ENCODE results near the gene AGPAT4.
"Not testable (repeated sequence)": the region's sequence is repeated elsewhere in the genome, so short reads cannot be mapped to it uniquely, and the experiment has no call there.

Gene AGPAT4

DNA sequence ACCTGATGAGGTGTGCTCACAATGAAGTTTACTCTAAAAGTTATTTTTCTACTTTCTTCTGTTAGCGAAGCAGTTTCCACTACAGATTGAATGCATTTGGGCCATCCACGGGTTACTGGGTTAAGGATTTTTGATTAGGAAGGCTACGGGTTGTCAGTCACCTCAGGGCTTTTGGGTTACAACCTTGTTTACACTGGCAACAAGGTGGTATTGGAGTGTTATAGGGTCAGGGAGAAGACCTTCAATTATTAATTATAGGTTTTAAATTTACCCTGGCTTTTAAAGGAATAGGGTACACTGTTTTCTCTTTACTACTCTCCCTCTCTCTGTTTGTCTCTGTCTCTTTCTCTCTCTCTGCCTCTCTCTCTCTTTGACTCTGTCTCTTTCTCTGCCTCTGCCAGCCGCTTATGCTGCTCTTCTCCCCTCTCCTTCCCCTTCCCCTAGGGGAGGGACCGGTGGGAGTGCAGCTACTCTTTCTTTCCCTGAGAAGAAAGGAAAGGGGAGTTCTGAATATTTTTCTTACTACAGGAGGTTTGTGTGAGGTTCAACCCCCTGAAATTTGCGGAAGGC, 40.2 kb upstream of the AGPAT4 start:
- H3K4me3 ChIP-seq (ENCODE audit: low read depth, low read length) = no peak overlapping the region
- TF ChIP-seq POLR2A (IDR thresholded peaks at IDR 0.05; ENCODE audit: extremely low read depth, insufficient read length) = no peak
- no peak for TF ChIP-seq MYC (IDR thresholded peaks at IDR 0.05; ENCODE audit: low read depth, low read length)
- TF ChIP-seq, protein P1, sequence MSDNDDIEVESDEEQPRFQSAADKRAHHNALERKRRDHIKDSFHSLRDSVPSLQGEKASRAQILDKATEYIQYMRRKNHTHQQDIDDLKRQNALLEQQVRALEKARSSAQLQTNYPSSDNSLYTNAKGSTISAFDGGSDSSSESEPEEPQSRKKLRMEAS (IDR thresholded peaks at IDR 0.05; ENCODE audit: low read depth, low read length) = no peak
- TF ChIP-seq, protein P2, sequence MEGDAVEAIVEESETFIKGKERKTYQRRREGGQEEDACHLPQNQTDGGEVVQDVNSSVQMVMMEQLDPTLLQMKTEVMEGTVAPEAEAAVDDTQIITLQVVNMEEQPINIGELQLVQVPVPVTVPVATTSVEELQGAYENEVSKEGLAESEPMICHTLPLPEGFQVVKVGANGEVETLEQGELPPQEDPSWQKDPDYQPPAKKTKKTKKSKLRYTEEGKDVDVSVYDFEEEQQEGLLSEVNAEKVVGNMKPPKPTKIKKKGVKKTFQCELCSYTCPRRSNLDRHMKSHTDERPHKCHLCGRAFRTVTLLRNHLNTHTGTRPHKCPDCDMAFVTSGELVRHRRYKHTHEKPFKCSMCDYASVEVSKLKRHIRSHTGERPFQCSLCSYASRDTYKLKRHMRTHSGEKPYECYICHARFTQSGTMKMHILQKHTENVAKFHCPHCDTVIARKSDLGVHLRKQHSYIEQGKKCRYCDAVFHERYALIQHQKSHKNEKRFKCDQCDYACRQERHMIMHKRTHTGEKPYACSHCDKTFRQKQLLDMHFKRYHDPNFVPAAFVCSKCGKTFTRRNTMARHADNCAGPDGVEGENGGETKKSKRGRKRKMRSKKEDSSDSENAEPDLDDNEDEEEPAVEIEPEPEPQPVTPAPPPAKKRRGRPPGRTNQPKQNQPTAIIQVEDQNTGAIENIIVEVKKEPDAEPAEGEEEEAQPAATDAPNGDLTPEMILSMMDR (IDR thresholded peaks at IDR 0.05; ENCODE audit: low read depth, low read length) = no peak
- DNase-seq (ENCODE audit: low read depth) = no peak

DNA sequence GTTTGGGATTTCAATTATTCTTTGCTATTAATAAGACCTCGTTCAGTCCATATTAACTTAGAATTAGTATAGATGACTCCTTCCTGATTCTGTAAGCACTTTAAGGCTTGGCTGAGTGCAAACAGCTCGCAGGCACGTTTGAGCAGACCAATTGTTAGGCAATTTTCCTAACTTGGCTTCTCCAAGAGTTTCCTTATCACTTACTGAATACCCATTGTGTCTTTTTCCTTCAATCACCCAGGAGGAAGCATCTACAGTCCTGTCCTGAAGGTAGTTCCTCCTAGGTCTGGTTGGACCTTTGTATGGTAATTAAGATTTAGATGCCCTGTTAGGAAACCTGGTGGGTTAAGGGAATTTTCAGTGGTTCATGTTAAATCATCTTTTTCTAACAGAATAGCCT, 39.6 kb upstream of the AGPAT4 start:
- not testable (repeated sequence) for H3K4me3 ChIP-seq (ENCODE audit: low read depth, low read length); DNase-seq (ENCODE audit: low read depth)

DNA sequence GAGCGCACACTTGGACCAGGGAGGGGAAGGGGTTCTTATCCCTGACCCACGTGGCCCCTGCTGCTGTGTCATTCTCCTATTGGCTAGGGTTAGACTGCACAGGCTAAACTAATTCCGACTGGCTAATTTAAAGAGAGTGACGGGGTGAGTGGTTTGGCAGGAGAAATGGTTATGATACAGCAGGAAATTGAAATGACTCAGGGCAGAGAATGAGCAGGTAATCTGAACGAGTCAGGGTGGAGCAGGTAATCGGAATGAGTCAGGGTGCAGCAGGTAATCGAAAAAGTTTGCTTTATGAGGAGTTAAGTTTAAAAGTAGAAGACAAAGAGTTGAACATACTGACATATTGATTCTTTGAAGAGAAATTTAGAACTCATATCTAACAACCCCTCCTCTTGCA, 35.9 kb upstream of the AGPAT4 start:
- not testable (repeated sequence) for DNase-seq (ENCODE audit: low read depth); H3K4me3 ChIP-seq (ENCODE audit: low read depth, low read length)

DNA sequence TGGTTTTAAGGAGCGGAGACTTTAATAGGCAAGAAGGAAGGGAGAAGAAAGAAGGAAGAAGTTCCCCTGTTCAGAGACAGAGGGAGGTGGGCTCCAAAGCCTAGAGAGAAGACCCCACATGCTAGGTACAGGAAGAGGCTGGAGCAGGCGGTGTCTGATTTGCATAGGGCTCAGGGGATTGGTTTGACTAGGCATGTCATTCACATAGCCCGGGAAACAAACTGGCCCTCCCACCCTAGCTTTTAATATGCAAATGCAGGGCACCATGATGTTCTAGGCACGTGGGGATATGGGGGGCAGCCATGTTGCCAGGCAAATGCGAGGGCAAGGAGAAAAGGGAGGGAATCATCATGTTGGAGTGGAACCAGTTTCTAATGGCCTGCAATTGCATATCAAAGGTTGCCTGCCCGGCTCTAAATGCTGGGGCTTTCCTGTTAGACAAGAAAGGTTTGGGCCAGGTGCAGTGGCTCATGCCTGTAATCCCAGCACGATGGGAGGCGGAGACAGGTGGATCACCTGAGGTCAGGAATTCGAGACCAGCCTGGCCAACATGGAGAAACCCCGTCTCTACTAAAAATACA, 34.3 kb upstream of the AGPAT4 start:
- no peak for DNase-seq (ENCODE audit: low read depth)
- no peak overlapping the region for H3K4me3 ChIP-seq (ENCODE audit: low read depth, low read length)
- TF ChIP-seq, protein P1 (IDR thresholded peaks at IDR 0.05; ENCODE audit: low read depth, low read length) = no peak
- TF ChIP-seq, protein P2 (IDR thresholded peaks at IDR 0.05; ENCODE audit: low read depth, low read length) = no peak
- no peak for TF ChIP-seq MYC (IDR thresholded peaks at IDR 0.05; ENCODE audit: low read depth, low read length)
- no peak for TF ChIP-seq POLR2A (IDR thresholded peaks at IDR 0.05; ENCODE audit: extremely low read depth, insufficient read length)

DNA sequence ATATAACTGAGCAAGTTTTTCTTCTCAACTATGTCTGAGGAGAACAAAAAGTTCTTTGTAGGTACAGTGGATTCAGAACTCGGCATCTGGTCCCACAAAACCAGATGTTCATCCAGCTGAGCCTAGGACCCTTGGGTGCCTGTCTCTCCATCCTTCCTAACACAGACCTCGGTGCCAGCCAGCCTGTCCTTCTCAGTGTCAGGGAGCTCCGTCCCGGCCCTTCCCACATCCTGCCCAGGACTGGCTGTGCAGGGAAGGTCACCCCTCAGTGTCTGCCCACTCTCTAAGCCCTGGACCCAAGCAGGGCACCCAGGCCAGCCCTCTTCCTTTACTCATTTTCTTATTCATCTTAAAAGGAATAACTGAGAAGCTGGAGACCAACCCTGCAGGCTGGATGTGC, 32.0 kb upstream of the AGPAT4 start:
- no peak for TF ChIP-seq MYC (IDR thresholded peaks at IDR 0.05; ENCODE audit: low read depth, low read length)
- TF ChIP-seq, protein P2 (IDR thresholded peaks at IDR 0.05; ENCODE audit: low read depth, low read length) = no peak
- TF ChIP-seq POLR2A (IDR thresholded peaks at IDR 0.05; ENCODE audit: extremely low read depth, insufficient read length) = no peak
- TF ChIP-seq, protein P1 (IDR thresholded peaks at IDR 0.05; ENCODE audit: low read depth, low read length) = no peak

DNA sequence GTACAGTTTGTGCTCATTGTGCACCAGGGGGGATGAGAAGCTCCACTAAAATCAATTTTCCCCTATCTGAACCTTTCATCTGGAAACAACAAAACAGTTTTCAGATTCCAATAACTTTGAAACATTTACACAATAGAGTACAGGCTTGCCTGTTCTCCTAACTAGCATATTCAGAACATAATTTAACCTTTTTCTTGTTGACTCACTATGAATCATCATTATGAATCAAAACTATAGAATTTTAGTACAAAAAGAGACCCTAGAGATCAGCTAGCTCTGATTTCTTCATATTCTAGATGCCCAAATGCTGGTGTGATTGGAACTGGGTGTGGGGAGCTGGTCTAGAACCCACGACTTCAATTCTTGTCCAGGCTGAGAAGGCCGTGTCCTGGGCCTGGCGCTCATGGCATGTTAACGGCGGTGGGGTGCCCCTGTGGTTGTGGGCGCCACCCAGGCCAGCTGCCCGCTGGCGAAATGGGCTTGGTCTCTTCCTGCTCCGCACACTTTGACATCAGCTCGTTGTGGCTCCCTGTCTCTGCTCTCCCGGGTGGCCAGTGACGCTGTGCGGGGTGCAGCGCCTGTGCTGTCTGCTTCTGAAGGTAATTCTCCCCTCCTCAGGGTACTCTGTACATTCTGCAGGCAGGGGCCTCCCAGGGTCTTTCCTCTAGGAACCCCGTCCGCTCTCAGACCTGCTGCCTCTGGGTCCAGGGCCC, 29.9 kb upstream of the AGPAT4 start:
- TF ChIP-seq POLR2A (IDR thresholded peaks at IDR 0.05; ENCODE audit: extremely low read depth, insufficient read length) (no peak), MYC (IDR thresholded peaks at IDR 0.05; ENCODE audit: low read depth, low read length) (no peak)
- TF ChIP-seq, protein P1 (IDR thresholded peaks at IDR 0.05; ENCODE audit: low read depth, low read length) = no peak
- TF ChIP-seq, protein P2 (IDR thresholded peaks at IDR 0.05; ENCODE audit: low read depth, low read length) = no peak
- no peak for DNase-seq (ENCODE audit: low read depth)
- H3K4me3 ChIP-seq (ENCODE audit: low read depth, low read length) = no peak overlapping the region

More for the DNA sequence above, 32.0 kb upstream of the AGPAT4 start:
- no peak overlapping the region for H3K4me3 ChIP-seq (ENCODE audit: low read depth, low read length)
- DNase-seq (ENCODE audit: low read depth) = no peak

Measured in NB4 (cell line).